ENCODE results near the gene TMEM154. TPM values are rescaled to one million over a fixed set of nuclear protein-coding genes. Genes with fewer than 3 reads are reported as not detected.

The TMEM154 gene
- polyA plus RNA-seq, 1 of the 3 experiments (the other 2 are of a cell fraction): 0.58 TPM

DNA sequence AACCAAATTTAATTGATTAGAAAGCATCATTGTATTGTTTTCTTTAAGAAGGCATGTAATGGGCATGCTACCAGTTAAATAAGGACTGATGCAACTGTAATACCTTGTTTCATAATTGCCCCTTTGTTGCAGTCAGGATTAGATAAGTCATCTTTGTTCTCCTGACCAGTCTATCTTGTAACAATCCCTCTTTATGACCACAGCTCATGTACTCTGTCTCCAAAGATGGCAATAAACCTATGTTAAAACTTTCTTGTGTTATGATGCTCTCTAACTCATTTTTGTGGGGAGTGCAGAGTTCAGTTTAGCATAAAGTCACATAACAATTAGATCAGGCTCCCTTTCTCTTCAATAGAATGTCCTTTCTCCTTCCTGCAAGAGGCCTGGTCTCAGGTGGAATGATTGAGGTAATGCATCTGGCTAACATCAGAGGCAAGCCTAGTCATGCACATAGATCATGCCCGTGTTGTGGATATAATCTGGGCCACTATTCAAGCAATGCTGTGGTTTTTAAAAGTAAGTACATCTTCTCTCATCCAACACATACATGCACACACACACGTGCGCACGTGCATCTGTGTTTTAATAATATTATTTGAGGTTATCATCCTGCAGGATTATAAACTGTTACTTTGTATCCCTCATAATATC is 45.6 kb downstream of the TMEM154 start (continued):
- no peak for TF ChIP-seq SIN3A (IDR thresholded peaks at IDR 0.05; ENCODE audit: borderline replicate concordance, low read depth, low read length)

DNA sequence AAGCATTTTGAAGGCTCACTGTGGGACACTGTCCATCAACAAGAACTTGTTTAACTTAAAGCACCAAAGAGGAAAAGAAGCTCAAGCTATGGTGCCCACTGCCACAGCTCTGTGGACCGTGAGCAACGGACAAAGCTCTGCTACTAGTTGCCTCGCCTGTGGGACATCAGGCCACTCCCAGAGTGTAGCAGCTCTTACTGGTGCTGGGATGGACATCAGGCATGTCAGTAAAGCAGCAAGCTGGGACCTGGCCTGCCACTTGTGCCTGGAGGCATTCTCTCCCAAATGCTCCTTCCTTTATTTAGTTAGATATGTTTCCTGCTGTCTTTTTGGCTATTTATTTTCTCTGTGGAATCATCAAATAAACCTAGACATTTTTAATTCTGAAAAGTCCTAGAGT is 46.7 kb downstream of the TMEM154 start:
- peak; percentile 32 for DNase-seq
- Histone ChIP-seq H3K4me2 (no peak overlapping the region), H3K9ac (no peak overlapping the region), H3K27me3 (ENCODE audit: insufficient read depth) (no peaks in the 10 kb centered on the region), H3K27ac (ENCODE audit: low read depth in 2 of 2, low read length in 1 of 2) (peak overlapping the region in 1 of 2 experiments; percentile 4; a peak in 1 of 4 replicates), H2AFZ (ENCODE audit: low read depth) (no peak overlapping the region), H3K79me2 (ENCODE audit: insufficient read depth) (no peaks in the 10 kb centered on the region), H3K4me1 (ENCODE audit: control insufficient read depth in 1 of 2, insufficient read depth in 2 of 2, low read depth in 1 of 2, low read length in 1 of 2) (peaks cover 0 to 4% of the 10 kb centered on the region in 2 experiments; a peak in 1 of 4 replicates), H3F3A (replicated peaks; ENCODE audit: insufficient read depth) (no peaks in the 10 kb centered on the region), H4K20me1 (ENCODE audit: insufficient read depth) (no peaks in the 10 kb centered on the region), H3K4me3 (ENCODE audit: low read depth in 2 of 2, low read length in 1 of 2) (no peak overlapping the region), H3K9me2 (no peaks in the 10 kb centered on the region), H3K36me3 (replicated peaks in 1 of 2; ENCODE audit: control insufficient read depth in 1 of 2, insufficient read depth in 2 of 2, low read length in 1 of 2) (no peaks in the 10 kb centered on the region), H3K9me3 (no peaks in the 10 kb centered on the region)
- WGBS (ENCODE audit: low lambda C conversion rate): 44% methylated on average over 3 of the region's 3 CpGs
- TF ChIP-seq CHD2 (IDR thresholded peaks at IDR 0.05; ENCODE audit: low read length, partially characterized antibody) (no peak), TAF1 (IDR thresholded peaks at IDR 0.05; ENCODE audit: borderline replicate concordance, low read depth, low read length) (no peak), EZH2phosphoT487 (IDR thresholded peaks at IDR 0.05; ENCODE audit: borderline replicate concordance, low read depth) (no peak), TEAD4 (IDR thresholded peaks at IDR 0.05; ENCODE audit: borderline replicate concordance, insufficient read depth) (no peak)
- TF ChIP-seq, protein P1, sequence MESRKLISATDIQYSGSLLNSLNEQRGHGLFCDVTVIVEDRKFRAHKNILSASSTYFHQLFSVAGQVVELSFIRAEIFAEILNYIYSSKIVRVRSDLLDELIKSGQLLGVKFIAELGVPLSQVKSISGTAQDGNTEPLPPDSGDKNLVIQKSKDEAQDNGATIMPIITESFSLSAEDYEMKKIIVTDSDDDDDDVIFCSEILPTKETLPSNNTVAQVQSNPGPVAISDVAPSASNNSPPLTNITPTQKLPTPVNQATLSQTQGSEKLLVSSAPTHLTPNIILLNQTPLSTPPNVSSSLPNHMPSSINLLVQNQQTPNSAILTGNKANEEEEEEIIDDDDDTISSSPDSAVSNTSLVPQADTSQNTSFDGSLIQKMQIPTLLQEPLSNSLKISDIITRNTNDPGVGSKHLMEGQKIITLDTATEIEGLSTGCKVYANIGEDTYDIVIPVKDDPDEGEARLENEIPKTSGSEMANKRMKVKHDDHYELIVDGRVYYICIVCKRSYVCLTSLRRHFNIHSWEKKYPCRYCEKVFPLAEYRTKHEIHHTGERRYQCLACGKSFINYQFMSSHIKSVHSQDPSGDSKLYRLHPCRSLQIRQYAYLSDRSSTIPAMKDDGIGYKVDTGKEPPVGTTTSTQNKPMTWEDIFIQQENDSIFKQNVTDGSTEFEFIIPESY (IDR thresholded peaks at IDR 0.05; ENCODE audit: borderline replicate concordance, low read depth): no peak
- TF ChIP-seq, protein P2, sequence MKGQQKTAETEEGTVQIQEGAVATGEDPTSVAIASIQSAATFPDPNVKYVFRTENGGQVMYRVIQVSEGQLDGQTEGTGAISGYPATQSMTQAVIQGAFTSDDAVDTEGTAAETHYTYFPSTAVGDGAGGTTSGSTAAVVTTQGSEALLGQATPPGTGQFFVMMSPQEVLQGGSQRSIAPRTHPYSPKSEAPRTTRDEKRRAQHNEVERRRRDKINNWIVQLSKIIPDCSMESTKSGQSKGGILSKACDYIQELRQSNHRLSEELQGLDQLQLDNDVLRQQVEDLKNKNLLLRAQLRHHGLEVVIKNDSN (IDR thresholded peaks at IDR 0.05; ENCODE audit: borderline replicate concordance, low read depth): no peak
- POLR2A ChIA-PET: no interaction called here
- CTCF ChIA-PET: interaction anchor here (0.6 to 5.9 kb wide), 4 partner anchors 7 to 179 kb away, joined by 3 to 36 read pairs (median 7); no protein-coding TSS in a partner anchor

DNA sequence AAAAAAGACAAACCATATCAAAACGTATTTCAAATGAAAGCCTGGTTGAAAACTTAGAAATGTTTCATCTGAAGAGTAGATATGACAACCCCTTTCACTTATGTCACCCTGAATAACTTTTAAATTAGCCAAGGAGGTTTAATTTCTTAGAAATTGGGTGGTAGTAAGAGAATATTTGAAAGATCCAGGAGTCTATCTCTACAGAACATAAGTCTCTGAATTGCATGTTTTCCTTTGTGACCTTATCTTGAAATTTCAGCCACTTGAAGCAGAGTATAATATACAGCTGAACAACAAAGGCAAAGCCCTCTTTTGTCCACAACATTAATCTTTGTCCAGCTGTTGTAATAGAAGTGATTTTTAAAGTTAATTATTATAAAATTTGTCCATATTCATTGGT is 49.5 kb downstream of the TMEM154 start:
- Histone ChIP-seq H3K9ac (no peak overlapping the region), H3K79me2 (ENCODE audit: insufficient read depth) (no peaks in the 10 kb centered on the region), H3K27ac (ENCODE audit: low read depth in 2 of 2, low read length in 1 of 2) (no peak overlapping the region), H3K9me2 (no peaks in the 10 kb centered on the region), H3K36me3 (replicated peaks in 1 of 2; ENCODE audit: control insufficient read depth in 1 of 2, insufficient read depth in 2 of 2, low read length in 1 of 2) (no peaks in the 10 kb centered on the region), H4K20me1 (ENCODE audit: insufficient read depth) (no peaks in the 10 kb centered on the region), H3K4me2 (no peak overlapping the region), H3F3A (replicated peaks; ENCODE audit: insufficient read depth) (no peaks in the 10 kb centered on the region), H3K9me3 (no peaks in the 10 kb centered on the region), H3K4me1 (ENCODE audit: control insufficient read depth in 1 of 2, insufficient read depth in 2 of 2, low read depth in 1 of 2, low read length in 1 of 2) (peaks cover 0 to 4% of the 10 kb centered on the region in 2 experiments; a peak in 1 of 4 replicates), H3K4me3 (ENCODE audit: low read depth in 2 of 2, low read length in 1 of 2) (no peak overlapping the region), H2AFZ (ENCODE audit: low read depth) (no peak overlapping the region), H3K27me3 (ENCODE audit: insufficient read depth) (no peaks in the 10 kb centered on the region)
- POLR2A ChIA-PET: no interaction called here
- WGBS (ENCODE audit: low lambda C conversion rate): 17% methylated on average over 1 of the region's 1 CpG
- no peak for DNase-seq
- CTCF ChIA-PET: interaction anchor here (1.4 to 5.9 kb wide), 3 partner anchors 10 to 130 kb away, joined by 4 to 36 read pairs (median 12); no protein-coding TSS in a partner anchor
- TF ChIP-seq TCF12 (IDR thresholded peaks at IDR 0.05) (no peak), FOXJ3 (CRISPR knock-in tag; IDR thresholded peaks at IDR 0.05) (no peak), CHD2 (IDR thresholded peaks at IDR 0.05; ENCODE audit: low read length, partially characterized antibody) (no peak), GATA2 (CRISPR knock-in tag; IDR thresholded peaks at IDR 0.05) (no peak), ELF1 (IDR thresholded peaks at IDR 0.05) (no peak), RXRA (IDR thresholded peaks at IDR 0.05; ENCODE audit: borderline replicate concordance, low read depth) (no peak), EZH2phosphoT487 (IDR thresholded peaks at IDR 0.05; ENCODE audit: borderline replicate concordance, low read depth) (no peak)
- TF ChIP-seq, protein P3, sequence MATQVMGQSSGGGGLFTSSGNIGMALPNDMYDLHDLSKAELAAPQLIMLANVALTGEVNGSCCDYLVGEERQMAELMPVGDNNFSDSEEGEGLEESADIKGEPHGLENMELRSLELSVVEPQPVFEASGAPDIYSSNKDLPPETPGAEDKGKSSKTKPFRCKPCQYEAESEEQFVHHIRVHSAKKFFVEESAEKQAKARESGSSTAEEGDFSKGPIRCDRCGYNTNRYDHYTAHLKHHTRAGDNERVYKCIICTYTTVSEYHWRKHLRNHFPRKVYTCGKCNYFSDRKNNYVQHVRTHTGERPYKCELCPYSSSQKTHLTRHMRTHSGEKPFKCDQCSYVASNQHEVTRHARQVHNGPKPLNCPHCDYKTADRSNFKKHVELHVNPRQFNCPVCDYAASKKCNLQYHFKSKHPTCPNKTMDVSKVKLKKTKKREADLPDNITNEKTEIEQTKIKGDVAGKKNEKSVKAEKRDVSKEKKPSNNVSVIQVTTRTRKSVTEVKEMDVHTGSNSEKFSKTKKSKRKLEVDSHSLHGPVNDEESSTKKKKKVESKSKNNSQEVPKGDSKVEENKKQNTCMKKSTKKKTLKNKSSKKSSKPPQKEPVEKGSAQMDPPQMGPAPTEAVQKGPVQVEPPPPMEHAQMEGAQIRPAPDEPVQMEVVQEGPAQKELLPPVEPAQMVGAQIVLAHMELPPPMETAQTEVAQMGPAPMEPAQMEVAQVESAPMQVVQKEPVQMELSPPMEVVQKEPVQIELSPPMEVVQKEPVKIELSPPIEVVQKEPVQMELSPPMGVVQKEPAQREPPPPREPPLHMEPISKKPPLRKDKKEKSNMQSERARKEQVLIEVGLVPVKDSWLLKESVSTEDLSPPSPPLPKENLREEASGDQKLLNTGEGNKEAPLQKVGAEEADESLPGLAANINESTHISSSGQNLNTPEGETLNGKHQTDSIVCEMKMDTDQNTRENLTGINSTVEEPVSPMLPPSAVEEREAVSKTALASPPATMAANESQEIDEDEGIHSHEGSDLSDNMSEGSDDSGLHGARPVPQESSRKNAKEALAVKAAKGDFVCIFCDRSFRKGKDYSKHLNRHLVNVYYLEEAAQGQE (IDR thresholded peaks at IDR 0.05; ENCODE audit: low read depth, low read length): no peak
- TF ChIP-seq, protein P4, sequence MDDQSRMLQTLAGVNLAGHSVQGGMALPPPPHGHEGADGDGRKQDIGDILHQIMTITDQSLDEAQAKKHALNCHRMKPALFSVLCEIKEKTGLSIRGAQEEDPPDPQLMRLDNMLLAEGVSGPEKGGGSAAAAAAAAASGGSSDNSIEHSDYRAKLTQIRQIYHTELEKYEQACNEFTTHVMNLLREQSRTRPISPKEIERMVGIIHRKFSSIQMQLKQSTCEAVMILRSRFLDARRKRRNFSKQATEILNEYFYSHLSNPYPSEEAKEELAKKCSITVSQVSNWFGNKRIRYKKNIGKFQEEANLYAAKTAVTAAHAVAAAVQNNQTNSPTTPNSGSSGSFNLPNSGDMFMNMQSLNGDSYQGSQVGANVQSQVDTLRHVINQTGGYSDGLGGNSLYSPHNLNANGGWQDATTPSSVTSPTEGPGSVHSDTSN (IDR thresholded peaks at IDR 0.05): no peak
- TF ChIP-seq, protein P5, sequence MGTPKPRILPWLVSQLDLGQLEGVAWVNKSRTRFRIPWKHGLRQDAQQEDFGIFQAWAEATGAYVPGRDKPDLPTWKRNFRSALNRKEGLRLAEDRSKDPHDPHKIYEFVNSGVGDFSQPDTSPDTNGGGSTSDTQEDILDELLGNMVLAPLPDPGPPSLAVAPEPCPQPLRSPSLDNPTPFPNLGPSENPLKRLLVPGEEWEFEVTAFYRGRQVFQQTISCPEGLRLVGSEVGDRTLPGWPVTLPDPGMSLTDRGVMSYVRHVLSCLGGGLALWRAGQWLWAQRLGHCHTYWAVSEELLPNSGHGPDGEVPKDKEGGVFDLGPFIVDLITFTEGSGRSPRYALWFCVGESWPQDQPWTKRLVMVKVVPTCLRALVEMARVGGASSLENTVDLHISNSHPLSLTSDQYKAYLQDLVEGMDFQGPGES (IDR thresholded peaks at IDR 0.05; ENCODE audit: low read depth, low read length): no peak
